ACHN (cell line): ENCODE data around the gene KHDC1L.
"Not testable (repeated sequence)": the region's sequence is repeated elsewhere in the genome, so short reads cannot be mapped to it uniquely, and the experiment has no call there.

Experiments used
- DNase-seq: peaks from one replicate; pipeline ENCODE4 v3.0.0-alpha.2; 2015
- in situ Hi-C: cut with HindIII; loops from 2 replicates; pipeline ENCODE4 v1.10.0; 2017; ENCODE audit warnings: low sequenced_read_pairs, low pct_ligation_motif_present, low pct_unique_long_range_greater_than_20kb

KHDC1L gene

GRCh38 chr6:73216859-73217258 is 8.4 kb downstream of the KHDC1L start:
- DNase-seq = no peak

GRCh38 chr6:73209117-73209516 is 16.2 kb downstream of the KHDC1L start:
- DNase-seq = no peak
- in situ Hi-C loops = no loop called here

More at GRCh38 chr6:73216859-73217258, 8.4 kb downstream of the KHDC1L start:
- in situ Hi-C loops = no loop called here

GRCh38 chr6:73207221-73207837 is 18.0 kb downstream of the KHDC1L start:
- DNase-seq = no peak
- in situ Hi-C loops = no loop called here

- in situ Hi-C loops = no loop called here
Measured at GRCh38 chr6:73204252-73204651, 21.0 kb downstream of the KHDC1L start.

GRCh38 chr6:73203098-73203497 is 22.2 kb downstream of the KHDC1L start:
- DNase-seq = no peak

More at GRCh38 chr6:73204252-73204651, 21.0 kb downstream of the KHDC1L start:
- no peak for DNase-seq

GRCh38 chr6:73200735-73201134 is 24.6 kb downstream of the KHDC1L start:
- no peak for DNase-seq
- in situ Hi-C loops = no loop called here

More at GRCh38 chr6:73203098-73203497, 22.2 kb downstream of the KHDC1L start:
- in situ Hi-C loops = no loop called here

GRCh38 chr6:73200247-73200646 is 25.0 kb downstream of the KHDC1L start:
- DNase-seq = no peak
- in situ Hi-C loops = no loop called here

GRCh38 chr6:73194744-73195143 is 30.6 kb downstream of the KHDC1L start:
- DNase-seq = no peak
- in situ Hi-C loops = no loop called here

- in situ Hi-C loops, DNase-seq: not testable (repeated sequence)
Measured at GRCh38 chr6:73193302-73193701, 32.0 kb downstream of the KHDC1L start.

- in situ Hi-C loops = no loop called here
- DNase-seq = no peak
Measured at GRCh38 chr6:73182021-73182607, 43.2 kb downstream of the KHDC1L start.

GRCh38 chr6:73180763-73181619 is 44.3 kb downstream of the KHDC1L start:
- in situ Hi-C loops = no loop called here
- peak; percentile 72 for DNase-seq

- in situ Hi-C loops = no loop called here
- no peak for DNase-seq
Measured at GRCh38 chr6:73180076-73180738, 45.1 kb downstream of the KHDC1L start.

- DNase-seq = no peak
- in situ Hi-C loops = no loop called here
Measured at GRCh38 chr6:73177221-73177944, 47.9 kb downstream of the KHDC1L start.

- DNase-seq = no peak
- in situ Hi-C loops = no loop called here
Measured at GRCh38 chr6:73176057-73176456, 49.2 kb downstream of the KHDC1L start.

- in situ Hi-C loops = no loop called here
- DNase-seq = no peak
Measured at GRCh38 chr6:73174646-73175045, 50.6 kb downstream of the KHDC1L start.
